Measurements from ENCODE around the gene SUN2.
A peak's percentile ranks its signal among the peaks of the same experiment; 100 is the strongest.

Gene SUN2

GRCh38 chr22:38731703-38732161, 24.1 kb downstream of the SUN2 start:
- Histone ChIP-seq H3K4me1 (ENCODE audit: control insufficient read depth, insufficient read depth, low read length) (peaks cover 24% of the 10 kb centered on the region), H3K9ac (ENCODE audit: low read length) (no peak overlapping the region), H3K4me3 (ENCODE audit: low read length) (no peak overlapping the region), H3K9me3 (ENCODE audit: control insufficient read depth, low read length) (no peaks in the 10 kb centered on the region), H3K27me3 (replicated peaks; ENCODE audit: control insufficient read depth, insufficient read depth, low read length) (no peaks in the 10 kb centered on the region), H3K36me3 (ENCODE audit: control insufficient read depth, insufficient read depth, low read length, severe bottlenecking) (peaks cover 66% of the 10 kb centered on the region)
- no peak for DNase-seq (ENCODE audit: low read depth)

GRCh38 chr22:38730411-38730871, 25.4 kb downstream of the SUN2 start:
- no peak for DNase-seq (ENCODE audit: low read depth)
- peaks cover 68% of the 10 kb centered on the region for H3K36me3 ChIP-seq (ENCODE audit: control insufficient read depth, insufficient read depth, low read length, severe bottlenecking)

GRCh38 chr22:38729946-38730345, 25.9 kb downstream of the SUN2 start:
- peaks cover 66% of the 10 kb centered on the region for H3K36me3 ChIP-seq (ENCODE audit: control insufficient read depth, insufficient read depth, low read length, severe bottlenecking)
- DNase-seq (ENCODE audit: low read depth), result no peak
- H3K4me3 ChIP-seq (ENCODE audit: low read length), result no peak overlapping the region
- H3K9ac ChIP-seq (ENCODE audit: low read length), result no peak overlapping the region
- H3K9me3 ChIP-seq (ENCODE audit: control insufficient read depth, low read length), result no peaks in the 10 kb centered on the region
- H3K27me3 ChIP-seq (replicated peaks; ENCODE audit: control insufficient read depth, insufficient read depth, low read length), result no peaks in the 10 kb centered on the region
- H3K4me1 ChIP-seq (ENCODE audit: control insufficient read depth, insufficient read depth, low read length), result peaks cover 24% of the 10 kb centered on the region

More at GRCh38 chr22:38730411-38730871, 25.4 kb downstream of the SUN2 start:
- H3K4me1 ChIP-seq (ENCODE audit: control insufficient read depth, insufficient read depth, low read length), result peaks cover 24% of the 10 kb centered on the region
- no peak overlapping the region for H3K4me3 ChIP-seq (ENCODE audit: low read length)
- no peaks in the 10 kb centered on the region for H3K9me3 ChIP-seq (ENCODE audit: control insufficient read depth, low read length)
- H3K9ac ChIP-seq (ENCODE audit: low read length), result no peak overlapping the region
- no peaks in the 10 kb centered on the region for H3K27me3 ChIP-seq (replicated peaks; ENCODE audit: control insufficient read depth, insufficient read depth, low read length)

- peaks cover 74% of the 10 kb centered on the region for H3K36me3 ChIP-seq (ENCODE audit: control insufficient read depth, insufficient read depth, low read length, severe bottlenecking)
- H3K4me3 ChIP-seq (ENCODE audit: low read length), result no peak overlapping the region
- no peaks in the 10 kb centered on the region for H3K9me3 ChIP-seq (ENCODE audit: control insufficient read depth, low read length)
- H3K4me1 ChIP-seq (ENCODE audit: control insufficient read depth, insufficient read depth, low read length), result peaks cover 19% of the 10 kb centered on the region
- no peaks in the 10 kb centered on the region for H3K27me3 ChIP-seq (replicated peaks; ENCODE audit: control insufficient read depth, insufficient read depth, low read length)
- DNase-seq (ENCODE audit: low read depth), result no peak
- H3K9ac ChIP-seq (ENCODE audit: low read length), result no peak overlapping the region
Measured at GRCh38 chr22:38728871-38729796, 26.7 kb downstream of the SUN2 start.

DNA sequence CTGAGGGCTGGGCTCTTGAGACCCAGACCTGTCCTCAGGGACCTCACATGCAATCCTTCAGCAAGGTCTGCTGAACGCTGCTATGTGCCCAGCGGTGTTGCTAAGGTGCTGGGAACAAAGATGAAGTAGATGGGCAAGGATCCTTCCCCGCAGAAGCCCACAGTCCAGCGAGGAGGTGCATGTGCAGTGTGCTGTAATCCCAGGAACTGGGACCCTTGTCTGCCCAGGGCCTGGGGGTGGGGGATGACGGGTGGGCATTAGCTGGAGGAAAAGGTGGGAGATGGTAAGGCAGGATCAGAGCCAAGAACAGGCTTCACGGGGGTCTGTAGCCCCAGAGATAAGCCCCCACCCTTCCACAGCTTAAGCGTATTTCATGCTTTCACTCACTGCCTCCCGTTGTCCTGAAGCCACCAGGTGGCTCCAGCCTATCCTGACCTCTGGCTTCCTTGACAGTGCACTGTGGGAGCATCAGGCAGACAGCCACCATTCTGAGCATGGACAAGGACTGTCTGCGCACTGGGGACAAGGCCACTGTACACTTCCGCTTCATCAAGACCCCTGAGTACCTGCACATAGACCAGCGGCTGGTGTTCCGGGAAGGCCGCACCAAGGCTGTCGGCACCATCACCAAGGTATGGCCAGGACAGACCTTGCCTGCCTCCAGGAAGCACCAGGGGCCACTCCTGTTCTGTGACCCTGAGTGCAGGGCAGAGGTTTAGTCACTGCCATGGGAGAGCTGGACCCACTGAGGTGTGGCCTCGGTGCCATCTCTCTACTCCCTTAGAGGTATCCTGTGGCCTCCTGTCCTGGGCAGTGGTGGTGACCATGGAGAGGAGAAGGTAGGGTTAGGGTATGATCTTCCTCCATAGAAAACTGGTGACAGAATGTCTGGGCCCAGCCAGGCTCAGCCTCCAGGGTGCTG, 28.0 kb downstream of the SUN2 start:
- no peaks in the 10 kb centered on the region for H3K27me3 ChIP-seq (replicated peaks; ENCODE audit: control insufficient read depth, insufficient read depth, low read length)
- no peak overlapping the region for H3K4me3 ChIP-seq (ENCODE audit: low read length)
- no peak overlapping the region for H3K9ac ChIP-seq (ENCODE audit: low read length)
- peaks cover 11% of the 10 kb centered on the region for H3K4me1 ChIP-seq (ENCODE audit: control insufficient read depth, insufficient read depth, low read length)
- DNase-seq (ENCODE audit: low read depth), result no peak
- peaks cover 87% of the 10 kb centered on the region for H3K36me3 ChIP-seq (ENCODE audit: control insufficient read depth, insufficient read depth, low read length, severe bottlenecking)
- H3K9me3 ChIP-seq (ENCODE audit: control insufficient read depth, low read length), result no peaks in the 10 kb centered on the region

DNA sequence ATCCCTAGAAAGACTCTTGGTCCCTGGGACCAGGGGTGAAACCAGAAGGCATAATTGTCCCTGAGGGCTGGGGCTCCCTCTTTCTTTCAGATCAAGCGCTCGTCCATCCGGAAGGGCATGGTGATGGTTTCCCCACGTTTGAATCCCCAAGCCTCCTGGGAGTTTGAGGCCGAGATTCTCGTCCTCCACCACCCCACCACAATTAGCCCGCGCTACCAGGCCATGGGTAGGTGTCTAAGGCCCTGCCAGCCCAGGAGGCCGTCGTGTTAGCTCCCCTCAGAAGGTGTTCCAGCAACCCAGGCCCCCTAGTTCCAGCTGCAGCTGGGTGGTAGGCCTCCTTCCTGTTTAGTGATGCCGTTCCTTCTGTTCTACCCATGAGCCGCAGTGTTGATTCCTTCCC, 28.7 kb downstream of the SUN2 start:
- no peak for DNase-seq (ENCODE audit: low read depth)
- Histone ChIP-seq H3K27me3 (replicated peaks; ENCODE audit: control insufficient read depth, insufficient read depth, low read length) (no peaks in the 10 kb centered on the region), H3K9me3 (ENCODE audit: control insufficient read depth, low read length) (no peaks in the 10 kb centered on the region), H3K4me1 (ENCODE audit: control insufficient read depth, insufficient read depth, low read length) (peaks cover 11% of the 10 kb centered on the region), H3K36me3 (ENCODE audit: control insufficient read depth, insufficient read depth, low read length, severe bottlenecking) (peaks cover 91% of the 10 kb centered on the region), H3K9ac (ENCODE audit: low read length) (no peak overlapping the region), H3K4me3 (ENCODE audit: low read length) (no peak overlapping the region)

- Histone ChIP-seq H3K9me3 (ENCODE audit: control insufficient read depth, low read length) (no peaks in the 10 kb centered on the region), H3K27me3 (replicated peaks; ENCODE audit: control insufficient read depth, insufficient read depth, low read length) (no peaks in the 10 kb centered on the region), H3K36me3 (ENCODE audit: control insufficient read depth, insufficient read depth, low read length, severe bottlenecking) (peaks cover 89% of the 10 kb centered on the region), H3K4me1 (ENCODE audit: control insufficient read depth, insufficient read depth, low read length) (peaks cover 11% of the 10 kb centered on the region), H3K9ac (ENCODE audit: low read length) (no peak overlapping the region), H3K4me3 (ENCODE audit: low read length) (no peak overlapping the region)
- DNase-seq (ENCODE audit: low read depth), result no peak
Measured at GRCh38 chr22:38725900-38726655, 29.7 kb downstream of the SUN2 start.

DNA sequence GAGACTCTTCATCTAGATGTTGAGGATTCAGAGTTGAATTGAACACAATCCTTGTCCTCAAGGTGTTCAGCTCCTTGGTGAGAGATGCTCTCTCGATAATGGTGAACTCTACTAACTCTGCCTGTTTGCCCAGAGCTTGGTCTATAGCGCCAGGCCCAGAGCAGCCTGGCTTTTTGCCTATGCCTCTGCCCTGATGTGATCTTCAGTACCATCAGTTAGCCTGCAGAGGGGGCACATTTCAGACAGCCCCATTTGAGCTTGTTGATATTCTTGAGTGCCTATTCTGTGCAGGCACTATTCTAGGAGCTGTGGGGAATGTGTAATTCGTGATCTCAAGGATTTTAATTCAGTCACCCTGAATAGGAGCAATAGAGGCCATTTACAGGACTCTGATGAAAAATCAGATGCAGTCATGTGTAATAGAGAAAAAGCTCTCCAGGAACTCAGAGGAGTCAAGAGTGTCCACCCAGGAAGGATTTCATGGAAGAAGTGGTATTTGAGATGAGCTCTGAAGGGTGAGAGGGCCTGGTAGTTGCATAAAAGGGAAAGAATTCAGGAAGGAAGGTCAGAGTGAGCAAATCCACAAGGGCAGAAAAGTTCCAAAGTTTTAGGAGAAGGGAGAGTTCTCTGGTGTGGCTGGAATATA, 30.7 kb downstream of the SUN2 start:
- H3K36me3 ChIP-seq (ENCODE audit: control insufficient read depth, insufficient read depth, low read length, severe bottlenecking), result peaks cover 79% of the 10 kb centered on the region
- no peaks in the 10 kb centered on the region for H3K27me3 ChIP-seq (replicated peaks; ENCODE audit: control insufficient read depth, insufficient read depth, low read length)
- H3K9me3 ChIP-seq (ENCODE audit: control insufficient read depth, low read length), result no peaks in the 10 kb centered on the region
- no peak overlapping the region for H3K4me3 ChIP-seq (ENCODE audit: low read length)
- H3K4me1 ChIP-seq (ENCODE audit: control insufficient read depth, insufficient read depth, low read length), result peaks cover 11% of the 10 kb centered on the region
- peak; percentile 44 for DNase-seq (ENCODE audit: low read depth)
- no peak overlapping the region for H3K9ac ChIP-seq (ENCODE audit: low read length)

DNA sequence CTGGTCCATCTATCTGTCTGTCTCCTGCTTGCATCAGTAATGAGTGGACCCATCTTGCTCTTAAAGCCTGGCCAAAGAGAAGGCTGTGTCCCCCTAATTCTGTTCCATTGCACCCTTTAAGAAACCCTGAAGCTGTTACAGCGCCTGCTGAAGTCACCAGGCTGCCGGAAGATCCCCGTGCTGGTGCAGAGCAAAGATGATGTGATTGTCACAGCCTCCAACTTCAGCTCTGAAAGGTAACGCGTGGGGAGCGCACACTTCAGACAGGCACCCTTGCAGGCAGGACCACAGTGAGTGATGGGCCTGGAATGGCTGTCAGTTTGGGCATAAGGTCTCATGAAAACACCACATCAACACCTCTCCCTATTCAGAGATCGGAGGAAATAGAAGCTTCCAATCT, 31.6 kb downstream of the SUN2 start:
- H3K36me3 ChIP-seq (ENCODE audit: control insufficient read depth, insufficient read depth, low read length, severe bottlenecking), result peaks cover 70% of the 10 kb centered on the region
- no peak overlapping the region for H3K4me3 ChIP-seq (ENCODE audit: low read length)
- no peak overlapping the region for H3K9ac ChIP-seq (ENCODE audit: low read length)
- peaks cover 11% of the 10 kb centered on the region for H3K4me1 ChIP-seq (ENCODE audit: control insufficient read depth, insufficient read depth, low read length)
- H3K27me3 ChIP-seq (replicated peaks; ENCODE audit: control insufficient read depth, insufficient read depth, low read length), result no peaks in the 10 kb centered on the region
- H3K9me3 ChIP-seq (ENCODE audit: control insufficient read depth, low read length), result no peaks in the 10 kb centered on the region
- no peak for DNase-seq (ENCODE audit: low read depth)

GRCh38 chr22:38721551-38721950, 34.2 kb downstream of the SUN2 start:
- Histone ChIP-seq H3K9me3 (ENCODE audit: control insufficient read depth, low read length) (no peaks in the 10 kb centered on the region), H3K4me1 (ENCODE audit: control insufficient read depth, insufficient read depth, low read length) (peaks cover 11% of the 10 kb centered on the region), H3K9ac (ENCODE audit: low read length) (no peak overlapping the region), H3K36me3 (ENCODE audit: control insufficient read depth, insufficient read depth, low read length, severe bottlenecking) (peaks cover 52% of the 10 kb centered on the region), H3K4me3 (ENCODE audit: low read length) (no peak overlapping the region), H3K27me3 (replicated peaks; ENCODE audit: control insufficient read depth, insufficient read depth, low read length) (no peaks in the 10 kb centered on the region)
- no peak for DNase-seq (ENCODE audit: low read depth)
